WERI-Rb-1 (cell line): ENCODE data around the gene TMEM219.
A peak's percentile ranks its signal among the peaks of the same experiment; 100 is the strongest.

Experiments
- DNase-seq: peaks from one replicate; pipeline ENCODE4 v3.0.0-alpha.2; 2020
- H3K27ac ChIP-seq: fragments of 250-450 bp; sonication (Bioruptor Pico); 2 replicates; pipeline ENCODE4 v1.5.1; 2020; ENCODE audit warnings: mild to moderate bottlenecking, moderate library complexity
- H3K27me3 ChIP-seq: fragments of 250-450 bp; sonication (Bioruptor Pico); 2 replicates; pipeline ENCODE4 v1.5.1; 2021; ENCODE audit warnings: mild to moderate bottlenecking, low read depth, moderate library complexity; ENCODE audit not compliant: insufficient read depth, severe bottlenecking
- H3K36me3 ChIP-seq: fragments of 250-450 bp; sonication (Bioruptor Pico); 2 replicates; pipeline ENCODE4 v1.5.1; 2020; ENCODE audit warnings: mild to moderate bottlenecking, moderate library complexity
- H3K4me3 ChIP-seq: 2 replicates; pipeline ENCODE4 v1.5.1; 2011; ENCODE audit warnings: low read depth, mild to moderate bottlenecking, control low read depth, low read length
- H3K9me3 ChIP-seq: fragments of 250-450 bp; sonication (Bioruptor Pico); 2 replicates; pipeline ENCODE4 v1.5.1; 2021; ENCODE audit warnings: mild to moderate bottlenecking, moderate library complexity; ENCODE audit not compliant: severe bottlenecking
- TF ChIP-seq, protein P1 (sequence below): IDR thresholded peaks from 2 replicates; pipeline ENCODE4 v1.5.1; 2011; ENCODE audit warnings: low read depth, mild to moderate bottlenecking, control low read depth, inconsistent platforms, low read length

Gene TMEM219

DNA sequence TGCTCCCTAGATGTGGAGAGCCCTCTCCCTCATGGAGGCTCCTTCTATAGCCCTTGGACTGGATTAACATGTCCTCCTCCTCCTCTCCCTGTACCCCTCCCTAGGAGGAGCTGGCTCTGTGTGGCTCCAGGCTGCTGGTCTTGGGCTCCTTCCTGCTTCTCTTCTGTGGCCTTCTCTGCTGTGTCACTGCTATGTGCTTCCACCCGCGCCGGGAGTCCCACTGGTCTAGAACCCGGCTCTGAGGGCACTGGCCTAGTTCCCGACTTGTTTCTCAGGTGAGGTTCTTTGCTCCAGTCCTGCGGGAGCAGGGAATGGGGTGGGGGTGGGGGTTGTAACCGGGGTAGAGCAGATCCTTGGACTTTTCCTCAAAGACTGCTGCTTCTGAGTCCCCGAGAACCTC lies 9.4 kb downstream of the TMEM219 start:
- peaks cover 7% of the 10 kb centered on the region for H3K9me3 ChIP-seq
- DNase-seq = no peak
- no peak overlapping the region for H3K27ac ChIP-seq
- no peak overlapping the region for H3K4me3 ChIP-seq
- TF ChIP-seq, protein P1, sequence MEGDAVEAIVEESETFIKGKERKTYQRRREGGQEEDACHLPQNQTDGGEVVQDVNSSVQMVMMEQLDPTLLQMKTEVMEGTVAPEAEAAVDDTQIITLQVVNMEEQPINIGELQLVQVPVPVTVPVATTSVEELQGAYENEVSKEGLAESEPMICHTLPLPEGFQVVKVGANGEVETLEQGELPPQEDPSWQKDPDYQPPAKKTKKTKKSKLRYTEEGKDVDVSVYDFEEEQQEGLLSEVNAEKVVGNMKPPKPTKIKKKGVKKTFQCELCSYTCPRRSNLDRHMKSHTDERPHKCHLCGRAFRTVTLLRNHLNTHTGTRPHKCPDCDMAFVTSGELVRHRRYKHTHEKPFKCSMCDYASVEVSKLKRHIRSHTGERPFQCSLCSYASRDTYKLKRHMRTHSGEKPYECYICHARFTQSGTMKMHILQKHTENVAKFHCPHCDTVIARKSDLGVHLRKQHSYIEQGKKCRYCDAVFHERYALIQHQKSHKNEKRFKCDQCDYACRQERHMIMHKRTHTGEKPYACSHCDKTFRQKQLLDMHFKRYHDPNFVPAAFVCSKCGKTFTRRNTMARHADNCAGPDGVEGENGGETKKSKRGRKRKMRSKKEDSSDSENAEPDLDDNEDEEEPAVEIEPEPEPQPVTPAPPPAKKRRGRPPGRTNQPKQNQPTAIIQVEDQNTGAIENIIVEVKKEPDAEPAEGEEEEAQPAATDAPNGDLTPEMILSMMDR = no peak
- H3K36me3 ChIP-seq = peaks cover 27% of the 10 kb centered on the region
- no peaks in the 10 kb centered on the region for H3K27me3 ChIP-seq

DNA sequence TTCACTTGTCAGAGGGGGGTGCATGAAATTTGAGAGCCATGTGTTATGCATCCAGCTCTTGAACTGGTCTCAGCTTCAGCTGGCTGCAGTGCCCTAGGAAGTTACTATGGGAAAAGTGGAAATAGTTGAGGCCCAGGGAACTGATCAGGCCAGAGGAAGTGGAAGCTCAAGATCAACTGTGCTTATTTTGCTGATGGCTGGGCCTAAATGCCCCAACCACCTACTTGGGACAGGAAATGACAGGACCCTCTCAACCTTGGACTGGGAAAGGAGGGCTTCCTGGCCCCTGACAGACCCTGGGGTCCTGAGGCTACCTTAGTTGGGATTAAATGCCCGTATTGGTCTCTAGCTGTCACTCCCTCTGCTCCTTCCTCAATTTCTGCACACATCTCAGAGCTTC lies 10.6 kb downstream of the TMEM219 start:
- Histone ChIP-seq H3K27me3 (no peaks in the 10 kb centered on the region), H3K9me3 (peaks cover 7% of the 10 kb centered on the region), H3K4me3 (no peak overlapping the region), H3K27ac (no peak overlapping the region), H3K36me3 (peaks cover 34% of the 10 kb centered on the region)
- DNase-seq = no peak
- TF ChIP-seq, protein P1 = no peak

DNA sequence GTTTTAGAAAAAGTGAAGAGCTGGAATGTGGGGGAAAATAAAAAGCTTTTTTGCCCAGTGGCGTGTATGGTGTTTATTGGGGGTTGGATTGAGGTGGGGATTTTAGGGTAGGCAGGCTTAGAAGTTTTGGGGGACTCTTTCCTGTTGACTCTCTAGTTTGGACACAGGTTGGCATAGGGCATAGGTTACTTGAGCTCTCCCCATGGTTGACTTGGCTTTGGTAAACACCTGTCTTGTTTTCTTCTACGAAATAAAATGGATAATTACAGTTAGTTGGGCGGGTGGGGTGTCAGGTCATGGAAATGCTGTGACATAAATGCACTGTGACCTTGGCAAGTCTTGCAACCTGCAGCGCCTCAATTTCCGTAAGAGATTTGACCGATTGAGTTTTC lies 11.1 kb downstream of the TMEM219 start:
- peak overlapping the region; percentile 61; the same call in 1 of the 2 replicates for H3K27ac ChIP-seq
- H3K9me3 ChIP-seq = peaks cover 7% of the 10 kb centered on the region
- H3K4me3 ChIP-seq = no peak overlapping the region
- no peak for DNase-seq
- TF ChIP-seq, protein P1 = no peak
- peaks cover 37% of the 10 kb centered on the region for H3K36me3 ChIP-seq
- H3K27me3 ChIP-seq = no peaks in the 10 kb centered on the region

DNA sequence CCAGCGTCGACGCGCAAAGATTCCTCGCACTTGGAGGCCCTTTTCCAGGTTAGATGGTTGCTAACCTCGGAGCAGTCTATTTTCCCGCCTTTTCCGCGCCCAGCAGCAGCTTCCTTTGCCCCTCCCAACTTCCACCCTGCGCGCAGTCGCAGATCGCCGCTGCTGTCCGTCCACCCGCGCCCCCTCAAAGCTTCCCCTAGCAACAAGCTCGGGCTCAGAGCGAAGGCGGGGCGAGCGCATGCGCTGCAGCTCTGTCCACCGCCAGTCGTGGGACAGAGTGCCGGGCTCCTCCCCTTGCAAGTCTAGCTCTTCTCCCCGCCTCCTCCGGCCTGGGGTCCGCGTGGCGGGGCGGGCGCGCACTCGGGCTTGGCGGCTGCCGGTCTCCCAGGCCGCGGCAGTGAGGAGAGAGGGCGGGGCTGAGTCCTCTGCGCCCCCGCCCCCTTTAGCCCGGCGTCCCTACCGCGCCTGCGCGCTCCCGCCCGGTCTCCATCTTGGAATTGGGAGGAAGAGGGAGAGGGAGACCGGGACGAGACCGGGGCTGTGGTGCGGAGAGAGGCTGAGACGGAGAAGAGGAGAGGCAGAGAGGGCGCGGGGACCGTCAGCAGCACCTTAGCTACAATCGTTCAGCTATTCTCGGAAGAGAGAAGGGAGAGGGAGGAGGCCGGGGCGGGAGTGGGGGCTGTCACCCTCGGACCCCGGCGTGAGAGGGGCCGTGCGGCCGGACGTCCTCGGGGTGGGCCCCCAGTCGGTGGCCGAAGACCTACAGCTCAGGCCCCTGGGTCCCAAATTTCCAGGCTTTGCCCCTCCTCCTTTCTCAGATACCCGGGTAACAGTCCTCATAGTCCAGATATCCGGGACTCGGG lies 11.7 kb downstream of the TMEM219 start, which contains the start of gene TAOK2:
Gene TAOK2 (plus strand): TSS at position 485 of the 863 bp plus-strand sequence. CDS start 3,905 bp downstream, outside the sequence.
- peak within 1 kb of the TSS; percentile 74 for H3K27ac ChIP-seq
- peaks cover 37% of the 10 kb centered on the region for H3K36me3 ChIP-seq
- TF ChIP-seq, protein P1 = no peak

DNA sequence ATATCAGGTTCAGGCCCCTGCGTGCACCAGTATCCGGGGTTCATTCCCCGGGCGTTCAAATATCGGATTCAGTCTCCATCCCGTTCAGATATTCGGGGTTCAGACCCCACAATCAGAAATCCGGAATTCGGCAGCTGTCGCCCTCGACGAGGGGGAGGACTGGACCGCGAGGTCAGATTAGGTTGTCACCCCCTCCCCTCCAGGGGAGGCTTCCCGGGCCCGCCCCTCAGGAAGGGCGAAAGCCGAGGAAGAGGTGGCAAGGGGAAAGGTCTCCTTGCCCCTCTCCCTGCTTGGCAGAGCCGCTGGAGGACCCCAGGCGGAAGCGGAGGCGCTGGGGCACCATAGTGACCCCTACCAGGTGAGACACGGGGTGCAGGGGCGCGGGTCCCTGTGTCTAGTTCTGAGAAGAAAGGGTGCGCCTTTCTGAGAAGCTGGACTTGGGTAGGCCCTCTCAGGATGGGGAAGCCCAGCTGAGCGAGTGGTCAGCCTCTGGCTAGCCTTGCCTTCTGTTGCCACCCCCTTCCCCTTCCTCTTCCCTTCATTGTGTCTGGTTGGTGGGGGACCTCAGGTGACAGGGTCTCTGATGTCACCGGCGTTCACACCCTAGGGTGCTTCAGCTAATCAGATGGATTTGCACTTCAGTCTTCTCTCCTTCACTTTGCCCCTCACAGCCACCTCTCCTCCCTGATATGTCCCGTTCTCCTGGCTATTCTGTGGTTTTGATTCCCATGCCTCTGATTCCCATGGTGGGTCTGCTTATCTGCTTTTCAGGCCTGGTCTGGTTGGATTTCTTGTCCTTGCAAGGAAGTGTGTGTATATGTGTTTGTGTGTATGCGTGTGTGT lies 12.6 kb downstream of the TMEM219 start:
- Histone ChIP-seq H3K9me3 (peaks cover 7% of the 10 kb centered on the region), H3K4me3 (peak overlapping the region; percentile 91), H3K27ac (peak overlapping the region; percentile 74), H3K36me3 (peaks cover 43% of the 10 kb centered on the region), H3K27me3 (no peaks in the 10 kb centered on the region)
- DNase-seq = no peak
- TF ChIP-seq, protein P1 = no peak

More for the DNA sequence above, 11.7 kb downstream of the TMEM219 start, which contains the start of gene TAOK2:
- Histone ChIP-seq H3K9me3 (peaks cover 7% of the 10 kb centered on the region), H3K27me3 (no peaks in the 10 kb centered on the region), H3K4me3 (peak within 1 kb of the TSS; percentile 91)
- peak; percentile 99 for DNase-seq
